ENCODE measurements around the gene STX8. TPM values are rescaled to one million over a fixed set of nuclear protein-coding genes. Genes with fewer than 3 reads are reported as not detected.
"Not testable (repeated sequence)": the region's sequence is repeated elsewhere in the genome, so short reads cannot be mapped to it uniquely, and the experiment has no call there.

Gene STX8
- polyA plus RNA-seq, 1 experiment, result 44.7 TPM

GRCh38 chr17:9381068-9381467, 194.6 kb downstream of the STX8 start:
- CTCF ChIA-PET, result interaction anchor here (1.3 kb wide), 1 partner anchor 28 kb away, joined by 3 read pairs; no protein-coding TSS in a partner anchor
- TF ChIP-seq, protein P1, sequence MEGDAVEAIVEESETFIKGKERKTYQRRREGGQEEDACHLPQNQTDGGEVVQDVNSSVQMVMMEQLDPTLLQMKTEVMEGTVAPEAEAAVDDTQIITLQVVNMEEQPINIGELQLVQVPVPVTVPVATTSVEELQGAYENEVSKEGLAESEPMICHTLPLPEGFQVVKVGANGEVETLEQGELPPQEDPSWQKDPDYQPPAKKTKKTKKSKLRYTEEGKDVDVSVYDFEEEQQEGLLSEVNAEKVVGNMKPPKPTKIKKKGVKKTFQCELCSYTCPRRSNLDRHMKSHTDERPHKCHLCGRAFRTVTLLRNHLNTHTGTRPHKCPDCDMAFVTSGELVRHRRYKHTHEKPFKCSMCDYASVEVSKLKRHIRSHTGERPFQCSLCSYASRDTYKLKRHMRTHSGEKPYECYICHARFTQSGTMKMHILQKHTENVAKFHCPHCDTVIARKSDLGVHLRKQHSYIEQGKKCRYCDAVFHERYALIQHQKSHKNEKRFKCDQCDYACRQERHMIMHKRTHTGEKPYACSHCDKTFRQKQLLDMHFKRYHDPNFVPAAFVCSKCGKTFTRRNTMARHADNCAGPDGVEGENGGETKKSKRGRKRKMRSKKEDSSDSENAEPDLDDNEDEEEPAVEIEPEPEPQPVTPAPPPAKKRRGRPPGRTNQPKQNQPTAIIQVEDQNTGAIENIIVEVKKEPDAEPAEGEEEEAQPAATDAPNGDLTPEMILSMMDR (IDR thresholded peaks at IDR 0.05; ENCODE audit: insufficient read depth, low read depth, low read length), result no peak
- DNase-seq (ENCODE audit: low read depth), result no peak
- POLR2A ChIA-PET, result no interaction called here
- no peak overlapping the region for H3K4me3 ChIP-seq (ENCODE audit: low read depth, low read length)
- H3K27me3 ChIP-seq (ENCODE audit: control insufficient read depth, insufficient read depth, low read length), result no peaks in the 10 kb centered on the region
- no peaks in the 10 kb centered on the region for H3K36me3 ChIP-seq (ENCODE audit: control insufficient read depth, insufficient read depth, low read length)

DNA sequence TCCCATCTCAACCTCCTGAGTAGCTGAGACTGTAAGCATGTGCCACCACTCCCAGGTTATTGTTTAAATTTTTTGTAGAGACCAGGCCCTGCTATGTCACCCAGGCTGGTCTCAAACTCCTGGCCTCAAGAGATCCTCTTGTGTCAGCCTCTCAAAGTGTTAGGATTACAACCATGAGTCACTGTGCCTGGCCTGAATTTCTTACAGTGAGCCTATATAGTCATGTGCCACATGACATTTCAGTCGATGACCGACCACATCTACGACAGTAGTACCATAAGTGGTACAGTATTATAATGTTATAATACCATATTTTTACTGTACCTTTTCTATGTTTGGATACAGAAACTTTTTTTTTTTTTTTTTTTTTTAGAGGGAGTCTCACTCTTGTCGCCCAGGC, 195.3 kb downstream of the STX8 start:
- ChIA-PET POLR2A (no interaction called here), CTCF (no interaction called here)
- no peak for DNase-seq (ENCODE audit: low read depth)

GRCh38 chr17:9376177-9376576, 199.4 kb downstream of the STX8 start:
- H3K36me3 ChIP-seq (ENCODE audit: control insufficient read depth, insufficient read depth, low read length); H3K27me3 ChIP-seq (ENCODE audit: control insufficient read depth, insufficient read depth, low read length); DNase-seq (ENCODE audit: low read depth); POLR2A ChIA-PET; H3K4me3 ChIP-seq (ENCODE audit: low read depth, low read length): not testable (repeated sequence)
- CTCF ChIA-PET, result interaction anchor here (1.1 kb wide), 1 partner anchor 141 kb away, joined by 4 read pairs; no protein-coding TSS in a partner anchor

More for the DNA sequence above, 195.3 kb downstream of the STX8 start:
- TF ChIP-seq, protein P1 (IDR thresholded peaks at IDR 0.05; ENCODE audit: insufficient read depth, low read depth, low read length), result no peak
- Histone ChIP-seq H3K27me3 (ENCODE audit: control insufficient read depth, insufficient read depth, low read length) (no peaks in the 10 kb centered on the region), H3K36me3 (ENCODE audit: control insufficient read depth, insufficient read depth, low read length) (no peaks in the 10 kb centered on the region), H3K4me3 (ENCODE audit: low read depth, low read length) (no peak overlapping the region)

- Histone ChIP-seq H3K27me3 (ENCODE audit: control insufficient read depth, insufficient read depth, low read length) (no peaks in the 10 kb centered on the region), H3K4me3 (ENCODE audit: low read depth, low read length) (no peak overlapping the region), H3K36me3 (ENCODE audit: control insufficient read depth, insufficient read depth, low read length) (no peaks in the 10 kb centered on the region)
- ChIA-PET CTCF (no interaction called here), POLR2A (no interaction called here)
- TF ChIP-seq, protein P1 (IDR thresholded peaks at IDR 0.05; ENCODE audit: insufficient read depth, low read depth, low read length), result no peak
- no peak for DNase-seq (ENCODE audit: low read depth)
Measured at GRCh38 chr17:9371019-9371418, 204.6 kb downstream of the STX8 start.

DNA sequence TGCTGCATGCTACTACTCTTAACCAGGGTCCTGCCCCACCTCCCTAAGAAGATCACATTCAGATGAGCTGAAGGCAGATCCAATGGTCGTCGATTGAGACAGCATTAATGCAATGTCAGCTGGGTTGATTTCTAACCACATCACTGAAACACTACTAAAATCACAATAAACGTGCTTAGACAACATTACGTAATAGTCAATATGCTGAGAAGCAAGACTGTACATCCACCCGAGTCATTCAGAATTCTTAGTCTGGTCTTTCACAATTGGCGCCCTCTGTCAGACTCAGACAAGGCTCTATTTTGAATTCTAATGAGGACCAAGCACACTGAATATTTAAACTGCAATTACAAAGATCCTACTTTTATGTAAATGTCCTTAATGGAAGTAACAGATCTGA, 205.2 kb downstream of the STX8 start:
- DNase-seq (ENCODE audit: low read depth), result no peak
- H3K27me3 ChIP-seq (ENCODE audit: control insufficient read depth, insufficient read depth, low read length), result no peaks in the 10 kb centered on the region
- TF ChIP-seq, protein P1 (IDR thresholded peaks at IDR 0.05; ENCODE audit: insufficient read depth, low read depth, low read length), result no peak
- no peaks in the 10 kb centered on the region for H3K36me3 ChIP-seq (ENCODE audit: control insufficient read depth, insufficient read depth, low read length)
- ChIA-PET CTCF (no interaction called here), POLR2A (interaction anchor here (0.6 kb wide), 1 partner anchor 15 kb away, joined by 3 read pairs; no protein-coding TSS in a partner anchor)
- no peak overlapping the region for H3K4me3 ChIP-seq (ENCODE audit: low read depth, low read length)

DNA sequence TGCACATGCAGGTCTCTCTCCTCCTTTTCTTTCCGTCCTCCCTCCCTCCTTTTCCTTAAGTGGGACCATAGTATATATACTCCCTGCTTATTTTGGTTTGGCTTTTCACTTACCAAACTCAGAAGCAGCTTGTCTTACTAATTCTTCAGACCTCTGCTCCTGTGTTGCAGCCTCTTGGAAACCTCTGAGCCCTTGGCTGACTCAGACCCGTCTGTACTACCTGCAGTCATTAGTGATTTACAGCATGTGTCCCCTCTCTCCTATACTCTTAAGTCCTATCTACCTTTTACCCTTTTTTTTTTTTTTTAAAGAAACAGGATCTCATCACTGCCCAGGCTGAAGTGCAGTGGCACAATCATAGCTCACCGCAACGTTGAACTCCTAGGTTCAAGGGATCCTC, 207.0 kb downstream of the STX8 start:
- TF ChIP-seq, protein P1 (IDR thresholded peaks at IDR 0.05; ENCODE audit: insufficient read depth, low read depth, low read length), result no peak
- ChIA-PET CTCF (interaction anchor here (0.6 kb wide), 1 partner anchor 46 kb away, joined by 3 read pairs; no protein-coding TSS in a partner anchor), POLR2A (interaction anchor here (0.6 kb wide), 1 partner anchor 891 kb away, joined by 8 read pairs; no protein-coding TSS in a partner anchor)
- Histone ChIP-seq H3K27me3 (ENCODE audit: control insufficient read depth, insufficient read depth, low read length) (no peaks in the 10 kb centered on the region), H3K36me3 (ENCODE audit: control insufficient read depth, insufficient read depth, low read length) (no peaks in the 10 kb centered on the region), H3K4me3 (ENCODE audit: low read depth, low read length) (no peak overlapping the region)
- no peak for DNase-seq (ENCODE audit: low read depth)
